SK-N-SH treated with all-trans-retinoic acid at 6 μM for 48 hours (cell line): Measurements from ENCODE around the gene UGT2B11.

Source experiments
- BACH2 ChIP-seq: fragments of 250-450 bp; sonication (Bioruptor Pico); IDR thresholded peaks from 2 replicates; pipeline ENCODE4 v1.9.0; 2021; ENCODE audit warnings: mild to moderate bottlenecking, borderline replicate concordance
- CREB5 ChIP-seq: fragments of 250-450 bp; sonication (Bioruptor Pico); IDR thresholded peaks from 2 replicates; pipeline ENCODE4 v1.5.1; 2020; ENCODE audit warnings: low read depth, mild to moderate bottlenecking, moderate library complexity
- CSDC2 ChIP-seq: fragments of 250-450 bp; sonication (Bioruptor Pico); IDR thresholded peaks from 2 replicates; pipeline ENCODE4 v1.5.0; 2020; ENCODE audit warnings: mild to moderate bottlenecking, moderate library complexity
- ESRRG ChIP-seq: fragments of 250-450 bp; sonication (Bioruptor Pico); IDR thresholded peaks from 2 replicates; pipeline ENCODE4 v1.6.1; 2021; ENCODE audit warnings: mild to moderate bottlenecking
- GLIS3 ChIP-seq: fragments of 250-450 bp; sonication (Bioruptor Pico); IDR thresholded peaks from 2 replicates; pipeline ENCODE4 v1.5.0; 2020; ENCODE audit warnings: mild to moderate bottlenecking, moderate library complexity
- OSR1 ChIP-seq: fragments of 250-450 bp; sonication (Bioruptor Pico); IDR thresholded peaks from 2 replicates; pipeline ENCODE4 v1.8.0; 2022; ENCODE audit warnings: moderate library complexity, mild to moderate bottlenecking, inconsistent platforms
- RARB ChIP-seq: fragments of 250-450 bp; sonication (Bioruptor Pico); IDR thresholded peaks from 2 replicates; pipeline ENCODE4 v1.8.0; 2021; ENCODE audit warnings: mild to moderate bottlenecking, moderate library complexity
- SNAI2 ChIP-seq: fragments of 250-450 bp; sonication (Bioruptor Pico); IDR thresholded peaks from 2 replicates; pipeline ENCODE4 v1.5.0; 2020; ENCODE audit warnings: mild to moderate bottlenecking, moderate library complexity
- TCF4 ChIP-seq: fragments of 250-450 bp; sonication (Bioruptor Pico); IDR thresholded peaks from 2 replicates; pipeline ENCODE4 v1.8.0; 2021; ENCODE audit warnings: mild to moderate bottlenecking, moderate library complexity, borderline replicate concordance
- ZFP3 ChIP-seq: fragments of 250-450 bp; sonication (Bioruptor Pico); IDR thresholded peaks from 2 replicates; pipeline ENCODE4 v1.5.0; 2020; ENCODE audit warnings: mild to moderate bottlenecking, moderate library complexity
- ZNF70 ChIP-seq: fragments of 450-650 bp; formaldehyde crosslinking; IDR thresholded peaks from 2 replicates; pipeline ENCODE4 v1.5.0; 2020; ENCODE audit warnings: mild to moderate bottlenecking, moderate library complexity
- ZNF8 ChIP-seq: fragments of 450-650 bp; formaldehyde crosslinking; IDR thresholded peaks from 2 replicates; pipeline ENCODE4 v1.5.0; 2020; ENCODE audit warnings: mild to moderate bottlenecking, moderate library complexity
- TF ChIP-seq, protein P1 (sequence below): fragments of 250-450 bp; sonication (Bioruptor Pico); IDR thresholded peaks from 2 replicates; pipeline ENCODE4 v1.8.0; 2020; ENCODE audit warnings: mild to moderate bottlenecking, moderate library complexity, borderline replicate concordance

DNA sequence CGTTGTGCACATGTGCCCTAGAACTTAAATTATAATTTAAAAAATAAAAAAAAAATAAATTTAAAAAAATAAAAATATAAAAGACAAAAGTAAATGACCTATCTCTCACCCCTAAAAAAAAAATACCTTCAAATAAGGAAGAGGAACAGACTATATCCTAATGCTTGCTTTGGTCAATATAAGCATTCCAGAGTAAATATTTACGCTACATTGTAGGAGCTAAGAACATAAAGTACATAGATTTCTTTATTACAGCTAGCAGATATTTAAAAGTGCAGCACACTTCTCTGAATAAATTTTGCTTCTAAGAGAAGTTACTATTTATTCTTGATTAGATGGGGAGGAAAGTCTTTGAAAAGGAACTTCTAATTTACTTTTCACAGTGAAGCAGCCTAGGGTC is 24.5 kb upstream of the UGT2B11 start:
- TF ChIP-seq ZFP3 (CRISPR knock-in tag) = no peak
- no peak for TF ChIP-seq SNAI2
- no peak for TF ChIP-seq OSR1 (CRISPR knock-in tag)
- TF ChIP-seq, protein P1, sequence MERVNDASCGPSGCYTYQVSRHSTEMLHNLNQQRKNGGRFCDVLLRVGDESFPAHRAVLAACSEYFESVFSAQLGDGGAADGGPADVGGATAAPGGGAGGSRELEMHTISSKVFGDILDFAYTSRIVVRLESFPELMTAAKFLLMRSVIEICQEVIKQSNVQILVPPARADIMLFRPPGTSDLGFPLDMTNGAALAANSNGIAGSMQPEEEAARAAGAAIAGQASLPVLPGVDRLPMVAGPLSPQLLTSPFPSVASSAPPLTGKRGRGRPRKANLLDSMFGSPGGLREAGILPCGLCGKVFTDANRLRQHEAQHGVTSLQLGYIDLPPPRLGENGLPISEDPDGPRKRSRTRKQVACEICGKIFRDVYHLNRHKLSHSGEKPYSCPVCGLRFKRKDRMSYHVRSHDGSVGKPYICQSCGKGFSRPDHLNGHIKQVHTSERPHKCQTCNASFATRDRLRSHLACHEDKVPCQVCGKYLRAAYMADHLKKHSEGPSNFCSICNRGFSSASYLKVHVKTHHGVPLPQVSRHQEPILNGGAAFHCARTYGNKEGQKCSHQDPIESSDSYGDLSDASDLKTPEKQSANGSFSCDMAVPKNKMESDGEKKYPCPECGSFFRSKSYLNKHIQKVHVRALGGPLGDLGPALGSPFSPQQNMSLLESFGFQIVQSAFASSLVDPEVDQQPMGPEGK = no peak
- TF ChIP-seq ZNF8 (CRISPR knock-in tag) = no peak
- TF ChIP-seq TCF4 = no peak
- TF ChIP-seq RARB (CRISPR knock-in tag) = no peak
- no peak for TF ChIP-seq CSDC2 (CRISPR knock-in tag)
- no peak for TF ChIP-seq CREB5
- no peak for TF ChIP-seq ZNF70
- TF ChIP-seq GLIS3 (CRISPR knock-in tag) = no peak
- TF ChIP-seq BACH2 = no peak
- TF ChIP-seq ESRRG (CRISPR knock-in tag) = no peak
